DND-41 (cell line): Measurements from ENCODE around the gene LDLRAD2.

Experiments
- CTCF ChIP-seq: IDR thresholded peaks from 2 replicates; pipeline ENCODE4 v1.5.1; 2012; ENCODE audit warnings: borderline replicate concordance, low read length, moderate library complexity, mild to moderate bottlenecking; ENCODE audit not compliant: poor library complexity, severe bottlenecking; ENCODE audit errors: extremely low read depth
- EZH2 ChIP-seq: IDR thresholded peaks from 3 replicates; pipeline ENCODE4 v1.6.1; 2012; ENCODE audit warnings: borderline replicate concordance, low read depth, mild to moderate bottlenecking, moderate library complexity, low read length, inconsistent platforms; ENCODE audit not compliant: severe bottlenecking

GRCh38 chr1:21763694-21764419, 48.2 kb upstream of the LDLRAD2 start:
- TF ChIP-seq CTCF, result no peak
- no peak for TF ChIP-seq EZH2
